HEK293 (cell line): ENCODE results near the gene MALSU1.

Source experiments
- FEZF1 ChIP-seq: fragments of 450-650 bp; formaldehyde crosslinking; IDR thresholded peaks from 2 replicates; pipeline ENCODE4 v1.5.1; 2016; ENCODE audit warnings: missing biosample characterization, missing genetic modification characterization
- GFI1B ChIP-seq: fragments of 450-650 bp; formaldehyde crosslinking; IDR thresholded peaks from 2 replicates; pipeline ENCODE4 v1.5.1; 2016; ENCODE audit warnings: missing biosample characterization, missing genetic modification characterization
- GLI2 ChIP-seq: fragments of 450-650 bp; formaldehyde crosslinking; IDR thresholded peaks from 2 replicates; pipeline ENCODE4; 2017; ENCODE audit warnings: missing biosample characterization, missing genetic modification characterization, low read depth, borderline replicate concordance
- GLI4 ChIP-seq: fragments of 450-650 bp; formaldehyde crosslinking; IDR thresholded peaks from 2 replicates; pipeline ENCODE4 v1.5.1; 2016; ENCODE audit warnings: missing biosample characterization, missing genetic modification characterization
- GLIS1 ChIP-seq: fragments of 450-650 bp; formaldehyde crosslinking; IDR thresholded peaks from 2 replicates; pipeline ENCODE4 v1.5.1; 2016; ENCODE audit warnings: missing biosample characterization, missing genetic modification characterization
- KLF10 ChIP-seq: fragments of 450-650 bp; IDR thresholded peaks from 2 replicates; pipeline ENCODE4 v1.5.1; 2018; ENCODE audit warnings: missing biosample characterization, mild to moderate bottlenecking, missing genetic modification characterization
- KLF8 ChIP-seq: fragments of 450-650 bp; formaldehyde crosslinking; IDR thresholded peaks from 2 replicates; pipeline ENCODE4 v1.5.1; 2016; ENCODE audit warnings: missing biosample characterization, missing genetic modification characterization
- OSR2 ChIP-seq: fragments of 450-650 bp; formaldehyde crosslinking; IDR thresholded peaks from 2 replicates; pipeline ENCODE4 v1.5.1; 2016; ENCODE audit warnings: missing biosample characterization, missing genetic modification characterization
- OVOL3 ChIP-seq: fragments of 450-650 bp; formaldehyde crosslinking; IDR thresholded peaks from 2 replicates; pipeline ENCODE4 v1.5.1; 2016; ENCODE audit warnings: missing biosample characterization, missing genetic modification characterization
- SCRT1 ChIP-seq: fragments of 450-650 bp; formaldehyde crosslinking; IDR thresholded peaks from 2 replicates; pipeline ENCODE4 v1.5.1; 2016; ENCODE audit warnings: missing biosample characterization, missing genetic modification characterization, borderline replicate concordance
- ZBTB17 ChIP-seq: fragments of 450-650 bp; formaldehyde crosslinking; IDR thresholded peaks from 2 replicates; pipeline ENCODE4 v1.5.1; 2016; ENCODE audit warnings: missing biosample characterization, missing genetic modification characterization
- ZEB2 ChIP-seq: fragments of 450-650 bp; formaldehyde crosslinking; IDR thresholded peaks from 2 replicates; pipeline ENCODE4 v1.5.1; 2016; ENCODE audit warnings: missing biosample characterization, missing genetic modification characterization
- ZFP69B ChIP-seq: fragments of 450-650 bp; formaldehyde crosslinking; IDR thresholded peaks from 2 replicates; pipeline ENCODE4 v1.5.1; 2016; ENCODE audit warnings: missing biosample characterization, missing genetic modification characterization
- ZNF138 ChIP-seq: fragments of 450-650 bp; formaldehyde crosslinking; IDR thresholded peaks from 2 replicates; pipeline ENCODE4 v1.5.1; 2016; ENCODE audit warnings: missing biosample characterization, missing genetic modification characterization, borderline replicate concordance
- ZNF146 ChIP-seq: fragments of 450-650 bp; formaldehyde crosslinking; IDR thresholded peaks from 2 replicates; pipeline ENCODE4 v1.5.1; 2016; ENCODE audit warnings: missing biosample characterization, missing genetic modification characterization
- ZNF2 ChIP-seq: fragments of 450-650 bp; formaldehyde crosslinking; IDR thresholded peaks from 2 replicates; pipeline ENCODE4 v1.5.1; 2016; ENCODE audit warnings: missing biosample characterization, missing genetic modification characterization
- ZNF239 ChIP-seq: fragments of 450-650 bp; formaldehyde crosslinking; IDR thresholded peaks from 2 replicates; pipeline ENCODE4 v1.5.1; 2016; ENCODE audit warnings: missing biosample characterization, missing genetic modification characterization
- ZNF24 ChIP-seq: fragments of 450-650 bp; formaldehyde crosslinking; IDR thresholded peaks from 2 replicates; pipeline ENCODE4 v1.5.1; 2016; ENCODE audit warnings: missing biosample characterization, missing genetic modification characterization
- ZNF292 ChIP-seq: fragments of 450-650 bp; formaldehyde crosslinking; IDR thresholded peaks from 2 replicates; pipeline ENCODE4 v1.5.1; 2016; ENCODE audit warnings: low read depth, missing biosample characterization, missing genetic modification characterization, borderline replicate concordance
- ZNF394 ChIP-seq: fragments of 450-650 bp; formaldehyde crosslinking; IDR thresholded peaks from 2 replicates; pipeline ENCODE4 v1.5.1; 2016; ENCODE audit warnings: missing biosample characterization, missing genetic modification characterization, mild to moderate bottlenecking, moderate library complexity, borderline replicate concordance
- ZNF501 ChIP-seq: fragments of 450-650 bp; formaldehyde crosslinking; IDR thresholded peaks from 2 replicates; pipeline ENCODE4 v1.5.1; 2016; ENCODE audit warnings: missing biosample characterization, missing genetic modification characterization
- ZSCAN16 ChIP-seq: fragments of 450-650 bp; formaldehyde crosslinking; IDR thresholded peaks from 2 replicates; pipeline ENCODE4 v1.5.1; 2016; ENCODE audit warnings: missing biosample characterization, missing genetic modification characterization
- TF ChIP-seq, protein P1 (sequence below): fragments of 450-650 bp; formaldehyde crosslinking; IDR thresholded peaks from 2 replicates; pipeline ENCODE4 v1.5.1; 2016; ENCODE audit warnings: missing biosample characterization, missing genetic modification characterization
- TF ChIP-seq, protein P2 (sequence below): fragments of 450-650 bp; formaldehyde crosslinking; IDR thresholded peaks from 2 replicates; pipeline ENCODE4 v1.5.1; 2016; ENCODE audit warnings: missing biosample characterization, missing genetic modification characterization
- TF ChIP-seq, protein P3 (sequence below): fragments of 450-650 bp; formaldehyde crosslinking; IDR thresholded peaks from 2 replicates; pipeline ENCODE4 v1.5.1; 2016; ENCODE audit warnings: missing biosample characterization, missing genetic modification characterization
- TF ChIP-seq, protein P4 (sequence below): fragments of 450-650 bp; formaldehyde crosslinking; IDR thresholded peaks from 2 replicates; pipeline ENCODE4 v1.5.1; 2016; ENCODE audit warnings: missing biosample characterization, missing genetic modification characterization
- TF ChIP-seq, protein P5 (sequence below): fragments of 450-650 bp; formaldehyde crosslinking; IDR thresholded peaks from 2 replicates; pipeline ENCODE4 v1.5.1; 2016; ENCODE audit warnings: missing biosample characterization, missing genetic modification characterization
- TF ChIP-seq, protein P6 (sequence below): fragments of 450-650 bp; formaldehyde crosslinking; IDR thresholded peaks from 2 replicates; pipeline ENCODE4 v1.5.1; 2017; ENCODE audit warnings: missing biosample characterization, missing genetic modification characterization

Gene MALSU1

DNA sequence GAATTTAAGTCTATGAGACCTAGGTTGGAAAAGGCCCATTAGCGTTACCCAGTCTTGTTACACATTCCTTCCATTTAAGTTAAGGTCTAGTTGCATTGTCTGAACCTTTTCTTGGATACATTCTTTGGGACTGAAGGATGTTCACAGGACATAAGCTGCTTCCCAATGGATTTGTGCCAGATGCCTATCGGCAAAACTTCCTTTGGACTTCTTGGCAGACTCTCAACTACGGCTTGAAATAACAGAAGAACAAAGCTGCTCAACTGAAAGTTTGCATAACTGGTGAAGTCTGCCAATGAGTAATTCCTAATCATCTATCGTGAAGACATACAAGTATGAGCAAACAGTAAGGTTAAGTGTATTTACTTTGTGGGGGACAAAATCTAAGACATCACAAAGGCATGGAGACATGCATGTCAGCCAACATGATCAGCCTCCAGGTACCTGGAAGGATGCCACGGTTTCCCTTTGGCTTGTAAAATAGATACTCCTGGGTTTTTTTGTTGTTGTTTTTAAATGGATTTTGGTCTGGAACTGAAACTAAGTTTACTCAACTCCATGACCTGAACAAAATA is 35.4 kb downstream of the MALSU1 start (continued):
- TF ChIP-seq, protein P1, sequence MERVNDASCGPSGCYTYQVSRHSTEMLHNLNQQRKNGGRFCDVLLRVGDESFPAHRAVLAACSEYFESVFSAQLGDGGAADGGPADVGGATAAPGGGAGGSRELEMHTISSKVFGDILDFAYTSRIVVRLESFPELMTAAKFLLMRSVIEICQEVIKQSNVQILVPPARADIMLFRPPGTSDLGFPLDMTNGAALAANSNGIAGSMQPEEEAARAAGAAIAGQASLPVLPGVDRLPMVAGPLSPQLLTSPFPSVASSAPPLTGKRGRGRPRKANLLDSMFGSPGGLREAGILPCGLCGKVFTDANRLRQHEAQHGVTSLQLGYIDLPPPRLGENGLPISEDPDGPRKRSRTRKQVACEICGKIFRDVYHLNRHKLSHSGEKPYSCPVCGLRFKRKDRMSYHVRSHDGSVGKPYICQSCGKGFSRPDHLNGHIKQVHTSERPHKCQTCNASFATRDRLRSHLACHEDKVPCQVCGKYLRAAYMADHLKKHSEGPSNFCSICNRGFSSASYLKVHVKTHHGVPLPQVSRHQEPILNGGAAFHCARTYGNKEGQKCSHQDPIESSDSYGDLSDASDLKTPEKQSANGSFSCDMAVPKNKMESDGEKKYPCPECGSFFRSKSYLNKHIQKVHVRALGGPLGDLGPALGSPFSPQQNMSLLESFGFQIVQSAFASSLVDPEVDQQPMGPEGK, result 0 out of 2 replicates have a peak, but pooled peaks have one; percentile 29
- TF ChIP-seq ZNF146, result no peak
- TF ChIP-seq, protein P2, sequence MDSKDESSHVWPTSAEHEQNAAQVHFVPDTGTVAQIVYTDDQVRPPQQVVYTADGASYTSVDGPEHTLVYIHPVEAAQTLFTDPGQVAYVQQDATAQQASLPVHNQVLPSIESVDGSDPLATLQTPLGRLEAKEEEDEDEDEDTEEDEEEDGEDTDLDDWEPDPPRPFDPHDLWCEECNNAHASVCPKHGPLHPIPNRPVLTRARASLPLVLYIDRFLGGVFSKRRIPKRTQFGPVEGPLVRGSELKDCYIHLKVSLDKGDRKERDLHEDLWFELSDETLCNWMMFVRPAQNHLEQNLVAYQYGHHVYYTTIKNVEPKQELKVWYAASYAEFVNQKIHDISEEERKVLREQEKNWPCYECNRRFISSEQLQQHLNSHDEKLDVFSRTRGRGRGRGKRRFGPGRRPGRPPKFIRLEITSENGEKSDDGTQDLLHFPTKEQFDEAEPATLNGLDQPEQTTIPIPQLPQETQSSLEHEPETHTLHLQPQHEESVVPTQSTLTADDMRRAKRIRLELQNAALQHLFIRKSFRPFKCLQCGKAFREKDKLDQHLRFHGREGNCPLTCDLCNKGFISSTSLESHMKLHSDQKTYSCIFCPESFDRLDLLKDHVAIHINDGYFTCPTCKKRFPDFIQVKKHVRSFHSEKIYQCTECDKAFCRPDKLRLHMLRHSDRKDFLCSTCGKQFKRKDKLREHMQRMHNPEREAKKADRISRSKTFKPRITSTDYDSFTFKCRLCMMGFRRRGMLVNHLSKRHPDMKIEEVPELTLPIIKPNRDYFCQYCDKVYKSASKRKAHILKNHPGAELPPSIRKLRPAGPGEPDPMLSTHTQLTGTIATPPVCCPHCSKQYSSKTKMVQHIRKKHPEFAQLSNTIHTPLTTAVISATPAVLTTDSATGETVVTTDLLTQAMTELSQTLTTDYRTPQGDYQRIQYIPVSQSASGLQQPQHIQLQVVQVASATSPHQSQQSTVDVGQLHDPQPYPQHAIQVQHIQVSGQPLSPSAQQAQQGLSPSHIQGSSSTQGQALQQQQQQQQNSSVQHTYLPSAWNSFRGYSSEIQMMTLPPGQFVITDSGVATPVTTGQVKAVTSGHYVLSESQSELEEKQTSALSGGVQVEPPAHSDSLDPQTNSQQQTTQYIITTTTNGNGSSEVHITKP (tag by site-specific recombination), result peak; percentile 53
- no peak for TF ChIP-seq GLI4 (tag by site-specific recombination)
- TF ChIP-seq ZBTB17 (tag by site-specific recombination), result peak; percentile 20; the same call in 1 of the 2 replicates
- TF ChIP-seq ZNF138 (tag by site-specific recombination), result no peak
- TF ChIP-seq ZNF239 (tag by site-specific recombination), result no peak
- TF ChIP-seq GLI2 (tag by site-specific recombination), result peak; percentile 78; the same call in 1 of the 2 replicates
- 0 out of 2 replicates have a peak, but pooled peaks have one; percentile 56 for TF ChIP-seq ZNF24
- no peak for TF ChIP-seq ZNF501 (tag by site-specific recombination)
- TF ChIP-seq ZNF292 (tag by site-specific recombination), result no peak
- TF ChIP-seq, protein P3, sequence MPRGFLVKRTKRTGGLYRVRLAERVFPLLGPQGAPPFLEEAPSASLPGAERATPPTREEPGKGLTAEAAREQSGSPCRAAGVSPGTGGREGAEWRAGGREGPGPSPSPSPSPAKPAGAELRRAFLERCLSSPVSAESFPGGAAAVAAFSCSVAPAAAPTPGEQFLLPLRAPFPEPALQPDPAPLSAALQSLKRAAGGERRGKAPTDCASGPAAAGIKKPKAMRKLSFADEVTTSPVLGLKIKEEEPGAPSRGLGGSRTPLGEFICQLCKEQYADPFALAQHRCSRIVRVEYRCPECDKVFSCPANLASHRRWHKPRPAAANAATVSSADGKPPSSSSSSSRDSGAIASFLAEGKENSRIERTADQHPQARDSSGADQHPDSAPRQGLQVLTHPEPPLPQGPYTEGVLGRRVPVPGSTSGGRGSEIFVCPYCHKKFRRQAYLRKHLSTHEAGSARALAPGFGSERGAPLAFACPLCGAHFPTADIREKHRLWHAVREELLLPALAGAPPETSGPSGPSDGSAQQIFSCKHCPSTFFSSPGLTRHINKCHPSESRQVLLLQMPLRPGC (tag by site-specific recombination), result peak; percentile 80; the same call in 1 of the 2 replicates
- TF ChIP-seq GFI1B (tag by site-specific recombination), result peak; percentile 54; the same call in 1 of the 2 replicates
- peak; percentile 59; the same call in 1 of the 2 replicates for TF ChIP-seq ZNF2 (tag by site-specific recombination)
- peak; percentile 93 for TF ChIP-seq OVOL3 (tag by site-specific recombination)
- TF ChIP-seq, protein P4, sequence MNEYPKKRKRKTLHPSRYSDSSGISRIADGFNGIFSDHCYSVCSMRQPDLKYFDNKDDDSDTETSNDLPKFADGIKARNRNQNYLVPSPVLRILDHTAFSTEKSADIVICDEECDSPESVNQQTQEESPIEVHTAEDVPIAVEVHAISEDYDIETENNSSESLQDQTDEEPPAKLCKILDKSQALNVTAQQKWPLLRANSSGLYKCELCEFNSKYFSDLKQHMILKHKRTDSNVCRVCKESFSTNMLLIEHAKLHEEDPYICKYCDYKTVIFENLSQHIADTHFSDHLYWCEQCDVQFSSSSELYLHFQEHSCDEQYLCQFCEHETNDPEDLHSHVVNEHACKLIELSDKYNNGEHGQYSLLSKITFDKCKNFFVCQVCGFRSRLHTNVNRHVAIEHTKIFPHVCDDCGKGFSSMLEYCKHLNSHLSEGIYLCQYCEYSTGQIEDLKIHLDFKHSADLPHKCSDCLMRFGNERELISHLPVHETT (tag by site-specific recombination), result peak; percentile 63; the same call in 1 of the 2 replicates
- TF ChIP-seq ZFP69B (tag by site-specific recombination), result peak; percentile 32; the same call in 1 of the 2 replicates
- TF ChIP-seq KLF8 (tag by site-specific recombination), result peak; percentile 72
- peak; percentile 77 for TF ChIP-seq OSR2 (tag by site-specific recombination)
- TF ChIP-seq ZNF394 (tag by site-specific recombination), result peak; percentile 15; the same call in 1 of the 2 replicates
- TF ChIP-seq FEZF1 (tag by site-specific recombination), result peak; percentile 97
- TF ChIP-seq, protein P5, sequence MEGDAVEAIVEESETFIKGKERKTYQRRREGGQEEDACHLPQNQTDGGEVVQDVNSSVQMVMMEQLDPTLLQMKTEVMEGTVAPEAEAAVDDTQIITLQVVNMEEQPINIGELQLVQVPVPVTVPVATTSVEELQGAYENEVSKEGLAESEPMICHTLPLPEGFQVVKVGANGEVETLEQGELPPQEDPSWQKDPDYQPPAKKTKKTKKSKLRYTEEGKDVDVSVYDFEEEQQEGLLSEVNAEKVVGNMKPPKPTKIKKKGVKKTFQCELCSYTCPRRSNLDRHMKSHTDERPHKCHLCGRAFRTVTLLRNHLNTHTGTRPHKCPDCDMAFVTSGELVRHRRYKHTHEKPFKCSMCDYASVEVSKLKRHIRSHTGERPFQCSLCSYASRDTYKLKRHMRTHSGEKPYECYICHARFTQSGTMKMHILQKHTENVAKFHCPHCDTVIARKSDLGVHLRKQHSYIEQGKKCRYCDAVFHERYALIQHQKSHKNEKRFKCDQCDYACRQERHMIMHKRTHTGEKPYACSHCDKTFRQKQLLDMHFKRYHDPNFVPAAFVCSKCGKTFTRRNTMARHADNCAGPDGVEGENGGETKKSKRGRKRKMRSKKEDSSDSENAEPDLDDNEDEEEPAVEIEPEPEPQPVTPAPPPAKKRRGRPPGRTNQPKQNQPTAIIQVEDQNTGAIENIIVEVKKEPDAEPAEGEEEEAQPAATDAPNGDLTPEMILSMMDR (tag by site-specific recombination), result no peak
- TF ChIP-seq ZSCAN16 (tag by site-specific recombination), result no peak
- peak; percentile 43; the same call in 1 of the 2 replicates for TF ChIP-seq KLF10 (tag by site-specific recombination)
- TF ChIP-seq SCRT1, result no peak
- peak; percentile 76 for TF ChIP-seq GLIS1 (tag by site-specific recombination)
- TF ChIP-seq, protein P6, sequence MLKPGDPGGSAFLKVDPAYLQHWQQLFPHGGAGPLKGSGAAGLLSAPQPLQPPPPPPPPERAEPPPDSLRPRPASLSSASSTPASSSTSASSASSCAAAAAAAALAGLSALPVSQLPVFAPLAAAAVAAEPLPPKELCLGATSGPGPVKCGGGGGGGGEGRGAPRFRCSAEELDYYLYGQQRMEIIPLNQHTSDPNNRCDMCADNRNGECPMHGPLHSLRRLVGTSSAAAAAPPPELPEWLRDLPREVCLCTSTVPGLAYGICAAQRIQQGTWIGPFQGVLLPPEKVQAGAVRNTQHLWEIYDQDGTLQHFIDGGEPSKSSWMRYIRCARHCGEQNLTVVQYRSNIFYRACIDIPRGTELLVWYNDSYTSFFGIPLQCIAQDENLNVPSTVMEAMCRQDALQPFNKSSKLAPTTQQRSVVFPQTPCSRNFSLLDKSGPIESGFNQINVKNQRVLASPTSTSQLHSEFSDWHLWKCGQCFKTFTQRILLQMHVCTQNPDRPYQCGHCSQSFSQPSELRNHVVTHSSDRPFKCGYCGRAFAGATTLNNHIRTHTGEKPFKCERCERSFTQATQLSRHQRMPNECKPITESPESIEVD (tag by site-specific recombination), result peak; percentile 90
- TF ChIP-seq ZEB2 (tag by site-specific recombination), result peak; percentile 89
- TF ChIP-seq, all 188 proteins: peak for 33
